ENCODE results near the gene PITPNM2. TPM values are rescaled to one million over a fixed set of nuclear protein-coding genes. Genes with fewer than 3 reads are reported as not detected.

The PITPNM2 gene
- total and polyA plus RNA-seq, 3 donors from 2014 or later = 24.2 to 38.3 (median 25.3) TPM

GRCh38 chr12:123119808-123120207, 31.1 kb downstream of the PITPNM2 start:
- Histone ChIP-seq H3K27me3 (no peaks in the 10 kb centered on the region), H3K4me1 (peaks cover 26% of the 10 kb centered on the region), H3K36me3 (ENCODE audit: low read depth, missing control alignments) (no peaks in the 10 kb centered on the region), H3K4me3 (no peak overlapping the region), H3K9me3 (no peaks in the 10 kb centered on the region), H3K27ac (no peak overlapping the region)
- 91 to 94% methylated on average over 7 of the region's 7 CpGs for WGBS, 2 donors
- DNase-seq = no peak
- intact Hi-C loops (cut with DNase I; ENCODE audit: low total_unique reads) = no loop called here
- no peak for TF ChIP-seq CTCF (IDR thresholded peaks at IDR 0.05)

GRCh38 chr12:123118497-123118896, 32.4 kb downstream of the PITPNM2 start:
- intact Hi-C loops (cut with DNase I; ENCODE audit: low total_unique reads) = no loop called here
- no peak for DNase-seq
- H3K4me1 ChIP-seq = peaks cover 31% of the 10 kb centered on the region

GRCh38 chr12:123115409-123116121, 35.3 kb downstream of the PITPNM2 start:
- Histone ChIP-seq H3K27ac (peak overlapping the region in 1 of 2 donors; percentile 53), H3K4me3 (no peak overlapping the region), H3K4me1 (peaks cover 23% of the 10 kb centered on the region), H3K27me3 (no peaks in the 10 kb centered on the region), H3K36me3 (ENCODE audit: low read depth, missing control alignments) (no peaks in the 10 kb centered on the region), H3K9me3 (no peaks in the 10 kb centered on the region)
- DNase-seq = peak; percentile 74
- intact Hi-C loops (cut with DNase I; ENCODE audit: low total_unique reads) = no loop called here
- TF ChIP-seq CTCF (IDR thresholded peaks at IDR 0.05) (no peak), POLR2A (IDR thresholded peaks at IDR 0.05) (no peak)
- 50 to 61% methylated on average over 8 of the region's 8 CpGs for WGBS, 2 donors

More at GRCh38 chr12:123118497-123118896, 32.4 kb downstream of the PITPNM2 start:
- 87 to 91% methylated on average over 8 of the region's 8 CpGs for WGBS, 2 donors
- no peaks in the 10 kb centered on the region for H3K27me3 ChIP-seq
- no peaks in the 10 kb centered on the region for H3K9me3 ChIP-seq
- no peaks in the 10 kb centered on the region for H3K36me3 ChIP-seq (ENCODE audit: low read depth, missing control alignments)
- H3K4me3 ChIP-seq = no peak overlapping the region
- no peak for TF ChIP-seq CTCF (IDR thresholded peaks at IDR 0.05)
- TF ChIP-seq POLR2A (IDR thresholded peaks at IDR 0.05) = no peak
- H3K27ac ChIP-seq = no peak overlapping the region

- intact Hi-C loops (cut with DNase I; ENCODE audit: low total_unique reads) = no loop called here
- H3K9me3 ChIP-seq = no peaks in the 10 kb centered on the region
- H3K27ac ChIP-seq = peak overlapping the region in 1 of 2 donors; percentile 53
- H3K27me3 ChIP-seq = no peaks in the 10 kb centered on the region
- no peaks in the 10 kb centered on the region for H3K36me3 ChIP-seq (ENCODE audit: low read depth, missing control alignments)
- TF ChIP-seq CTCF (IDR thresholded peaks at IDR 0.05) (no peak), POLR2A (IDR thresholded peaks at IDR 0.05) (no peak)
- peaks cover 26% of the 10 kb centered on the region for H3K4me1 ChIP-seq
- no peak overlapping the region for H3K4me3 ChIP-seq
- WGBS, 2 donors = 84 to 87% methylated on average over 13 of the region's 13 CpGs
- DNase-seq = no peak
These were observed 36.4 kb downstream of the PITPNM2 start for GRCh38 chr12:123114304-123115083.
